H1 (cell line): ENCODE results near the gene INSM2. TPM values are rescaled to one million over a fixed set of nuclear protein-coding genes. Genes with fewer than 3 reads are reported as not detected.

Experiments used
- CTCF ChIA-PET: fragments of 300-600 bp; sonication (Branson Sonifier 250); formaldehyde crosslinking; loops from one replicate; lab custom pipeline; 2021; ENCODE audit not compliant: partially characterized antibody; lab: Charles Lee
- POLR2A ChIA-PET: fragments of 300-600 bp; sonication (Branson Sonifier 250); formaldehyde crosslinking; loops from one replicate; lab custom pipeline; 2021; ENCODE audit warnings: inconsistent platforms; ENCODE audit not compliant: partially characterized antibody; lab: Charles Lee
- DNase-seq, 2 experiments: peaks; one replicate each; pipeline versions ENCODE4 v3.0.0 to v3.0.0-alpha.2; 2010 to 2022; ENCODE audit warnings: low spot score in 2 of 2, low read depth in 1 of 2, mixed read lengths in 1 of 2
- FAIRE-seq: peaks from 2 replicates; lab custom pipeline; 2011; peaks lifted over from hg19 to GRCh38; lab: Jason Lieb, UNC
- H2AFZ ChIP-seq: 2 replicates; pipeline ENCODE4 v1.8.1; 2012; ENCODE audit warnings: low read length, inconsistent platforms
- H2AK5ac ChIP-seq: 2 replicates; pipeline ENCODE4 v1.6.1; 2013; ENCODE audit warnings: low read depth, low read length
- H2BK120ac ChIP-seq: replicated peaks from 2 replicates; pipeline ENCODE3; 2013; ENCODE audit warnings: low read depth, low read length, inconsistent platforms
- H2BK12ac ChIP-seq: 2 replicates; pipeline ENCODE4 v1.6.1; 2013; ENCODE audit warnings: low read depth, low read length
- H2BK15ac ChIP-seq: 2 replicates; pipeline ENCODE4 v1.6.1; 2013; ENCODE audit warnings: low read length
- H2BK20ac ChIP-seq: 2 replicates; pipeline ENCODE4 v1.6.1; 2013; ENCODE audit warnings: low read length
- H2BK5ac ChIP-seq: 2 replicates; pipeline ENCODE4 v1.6.1; 2013; ENCODE audit warnings: low read depth, low read length
- H3K14ac ChIP-seq: 2 replicates; pipeline ENCODE4 v1.6.1; 2013; ENCODE audit warnings: inconsistent platforms; ENCODE audit not compliant: insufficient read length
- H3K18ac ChIP-seq: 2 replicates; pipeline ENCODE4 v1.6.1; 2013; ENCODE audit warnings: low read length; ENCODE audit errors: extremely low read depth
- H3K23ac ChIP-seq: 2 replicates; pipeline ENCODE4 v1.6.1; 2013; ENCODE audit warnings: inconsistent platforms; ENCODE audit not compliant: insufficient read length
- H3K23me2 ChIP-seq: 2 replicates; pipeline ENCODE4 v1.6.1; 2013; ENCODE audit warnings: low read depth, low read length
- H3K27ac ChIP-seq: 2 replicates; pipeline ENCODE4 v1.6.1; 2011; ENCODE audit warnings: low read depth, low read length, inconsistent platforms
- H3K27me3 ChIP-seq, 4 experiments: replicated peaks in 1 of 4; 1 replicate in 1 of 4; 2 replicates in 3 of 4; pipeline versions ENCODE4 v1.6.1 to v1.8.1; 2011 to 2013; ENCODE audit warnings: low read length in 3 of 4, mild to moderate bottlenecking in 3 of 4, inconsistent platforms in 2 of 4, mixed read lengths in 2 of 4, moderate library complexity in 1 of 4; ENCODE audit not compliant: control insufficient read depth in 3 of 4, insufficient read depth in 3 of 4; ENCODE audit errors: extremely low read depth in 1 of 4
- H3K36me3 ChIP-seq, 4 experiments: 2 replicates each; pipeline versions ENCODE4 v1.6.1 to v1.8.1; 2011 to 2013; ENCODE audit warnings: mild to moderate bottlenecking in 4 of 4, low read length in 3 of 4, moderate library complexity in 2 of 4, control low read depth in 1 of 4, inconsistent platforms in 1 of 4; ENCODE audit not compliant: insufficient read depth in 4 of 4, control insufficient read depth in 2 of 4
- H3K4ac ChIP-seq: replicated peaks from 2 replicates; pipeline ENCODE3; 2013; ENCODE audit warnings: low read length, low read depth, mixed read lengths, inconsistent platforms; ENCODE audit not compliant: insufficient read length
- H3K4me1 ChIP-seq, 4 experiments: replicated peaks in 1 of 4; 1 replicate in 1 of 4; 2 replicates in 3 of 4; pipeline versions ENCODE4 v1.6.1 to v1.8.1; 2011 to 2013; ENCODE audit warnings: low read length in 3 of 4, inconsistent platforms in 2 of 4, mixed read lengths in 1 of 4; ENCODE audit not compliant: insufficient read depth in 4 of 4, control insufficient read depth in 3 of 4
- H3K4me2 ChIP-seq, 2 experiments: 2 replicates each; pipeline versions ENCODE4 v1.6.1 to v1.8.1; 2011 to 2013; ENCODE audit warnings: low read depth in 2 of 2, low read length in 2 of 2, control low read depth in 1 of 2, inconsistent platforms in 1 of 2, mild to moderate bottlenecking in 1 of 2; ENCODE audit not compliant: insufficient read depth in 1 of 2
- H3K4me3 ChIP-seq, 4 experiments: fragments of 200-600, 300-600 bp in 1 of 4; sonication (generic), shearing (Covaris generic), sonication (Bioruptor Twin) in 1 of 4; 2 replicates each; pipeline versions ENCODE4 v1.5.1 to v1.8.1; 2011 to 2016; ENCODE audit warnings: low read length in 4 of 4, low read depth in 3 of 4, control low read depth in 2 of 4, inconsistent platforms in 2 of 4, mild to moderate bottlenecking in 2 of 4, mixed read lengths in 1 of 4, moderate library complexity in 1 of 4; ENCODE audit not compliant: insufficient read depth in 2 of 4; ENCODE audit errors: extremely low read depth in 1 of 4
- H3K56ac ChIP-seq: replicated peaks from 2 replicates; pipeline ENCODE3; 2013; ENCODE audit warnings: low read depth, mild to moderate bottlenecking, mixed read lengths, low read length, inconsistent platforms; ENCODE audit not compliant: insufficient read length
- H3K79me1 ChIP-seq: 2 replicates; pipeline ENCODE4 v1.6.1; 2013; ENCODE audit warnings: low read depth, low read length, control low read depth
- H3K79me2 ChIP-seq, 2 experiments: 2 replicates each; pipeline versions ENCODE4 v1.6.1 to v1.8.1; 2012 to 2013; ENCODE audit warnings: low read length in 2 of 2, mild to moderate bottlenecking in 2 of 2, inconsistent platforms in 1 of 2; ENCODE audit not compliant: insufficient read depth in 2 of 2, control insufficient read depth in 1 of 2
- H3K9ac ChIP-seq, 4 experiments: replicated peaks in 1 of 4; 1 replicate in 1 of 4; 2 replicates in 3 of 4; pipeline versions ENCODE4 v1.6.1 to v1.8.1; 2011 to 2013; ENCODE audit warnings: low read depth in 3 of 4, low read length in 3 of 4, control low read depth in 2 of 4, mild to moderate bottlenecking in 2 of 4, moderate library complexity in 2 of 4, inconsistent platforms in 1 of 4; ENCODE audit errors: extremely low read depth in 1 of 4
- H3K9me3 ChIP-seq, 2 experiments: 2 replicates each; pipeline versions ENCODE4 v1.6.1 to v1.8.1; 2012 to 2013; ENCODE audit warnings: mild to moderate bottlenecking in 2 of 2, moderate library complexity in 2 of 2, control low read depth in 1 of 2, inconsistent platforms in 1 of 2, low read depth in 1 of 2, low read length in 1 of 2, mixed read lengths in 1 of 2; ENCODE audit not compliant: insufficient read depth in 2 of 2
- H4K20me1 ChIP-seq, 2 experiments: replicated peaks in 1 of 2; 2 replicates each; pipeline versions ENCODE3 to v1.8.1; 2011 to 2013; ENCODE audit warnings: inconsistent platforms in 2 of 2, low read length in 2 of 2, mild to moderate bottlenecking in 1 of 2; ENCODE audit not compliant: insufficient read depth in 2 of 2, control insufficient read depth in 1 of 2
- H4K5ac ChIP-seq: 2 replicates; pipeline ENCODE4 v1.6.1; 2013; ENCODE audit warnings: low read length, low read depth, mixed read lengths, inconsistent platforms; ENCODE audit not compliant: insufficient read length
- H4K8ac ChIP-seq: 2 replicates; pipeline ENCODE4 v1.8.0; 2013; ENCODE audit warnings: mild to moderate bottlenecking, moderate library complexity, low read length, inconsistent platforms; ENCODE audit not compliant: insufficient read depth; ENCODE audit errors: extremely low read depth
- H4K91ac ChIP-seq: replicated peaks from 2 replicates; pipeline ENCODE3; 2013; ENCODE audit warnings: low read length, mixed read lengths, inconsistent platforms; ENCODE audit not compliant: insufficient read length
- CEBPB ChIP-seq: IDR thresholded peaks from 2 replicates; pipeline ENCODE4 v1.6.1; 2012; ENCODE audit warnings: low read depth, low read length
- EP300 ChIP-seq, 2 experiments: IDR thresholded peaks; 1 replicate in 1 of 2; 2 replicates in 1 of 2; pipeline ENCODE4 v1.6.1; 2011 to 2012; ENCODE audit warnings: low read depth in 2 of 2, low read length in 2 of 2, mild to moderate bottlenecking in 2 of 2, borderline replicate concordance in 1 of 2, inconsistent platforms in 1 of 2, moderate library complexity in 1 of 2
- WGBS, 2 experiments: shearing (Covaris generic) in 1 of 2; methylation state at CpG; one replicate each; pipeline versions ENCODE4 v1.1.6 to v1.1.7; 2013 to 2015; ENCODE audit warnings: low lambda C conversion rate in 2 of 2, mixed read lengths in 2 of 2, inconsistent platforms in 1 of 2, low coverage in 1 of 2, missing lambda C conversion rate in 1 of 2; ENCODE audit not compliant: insufficient replicate concordance in 2 of 2, insufficient coverage in 1 of 2, insufficient read length in 1 of 2; ENCODE audit errors: extremely low coverage in 1 of 2, missing lambda C conversion rate in 1 of 2; 5-methylcytosine and 5-hydroxymethylcytosine counted together
- polyA plus RNA-seq, 7 experiments: library from polyadenylated mRNA; depleted of rRNA in 3 of 7; stranded (reverse) in 5 of 7; unstranded in 2 of 7; fragments of >200 nt in 5 of 7; fragments of 200-250 nt in 2 of 7; gene quantifications; 1 replicate in 5 of 7; 2 replicates in 1 of 7; 4 replicates in 1 of 7; pipeline versions ENCODE4 v1.2.1 to v1.2.3, GENCODE V29; 2011 to 2013; ENCODE audit warnings: missing spikeins in 2 of 7, mixed read lengths in 2 of 7
- total RNA-seq: library from RNA; stranded (reverse); fragmentation: NEBNext Ultra II Directional; extraction: Animal tissue kit (Norgen Biotek cat#: 25700); gene quantifications from 2 replicates; pipeline ENCODE4 v1.2.1, GENCODE V29; 2021

Gene INSM2
- total and polyA plus RNA-seq, 2 of the 8 experiments (the other 6 are each of a cell fraction or from before 2014, with no cell fraction given), result not detected

DNA sequence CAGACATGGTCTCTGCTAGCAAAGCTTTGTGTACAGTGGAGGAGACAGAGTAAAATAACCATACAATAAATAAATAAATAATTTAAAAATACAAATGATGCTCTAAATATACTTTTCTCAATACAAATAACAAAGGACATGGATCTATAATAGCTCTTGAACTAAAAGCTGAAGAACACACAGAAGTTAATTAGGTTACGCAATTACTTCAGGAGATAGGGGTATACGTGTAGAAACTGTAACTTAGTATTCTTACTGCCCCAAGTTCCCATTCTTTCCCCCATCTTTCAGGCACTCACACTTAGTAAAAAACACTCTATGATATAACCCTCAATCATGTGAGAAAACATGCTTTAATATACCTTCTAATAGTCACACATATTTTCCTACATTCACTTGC lies 44.2 kb downstream of the INSM2 start:
- Histone ChIP-seq H2AFZ (no peak overlapping the region), H3K14ac (no peak overlapping the region), H2AK5ac (no peak overlapping the region), H3K4me2 (no peak overlapping the region), H3K4me3 (no peak overlapping the region), H2BK12ac (no peak overlapping the region), H3K79me2 (no peaks in the 10 kb centered on the region), H3K56ac (no peak overlapping the region), H3K23me2 (no peaks in the 10 kb centered on the region), H3K23ac (no peak overlapping the region), H3K36me3 (no peaks in the 10 kb centered on the region), H3K27me3 (no peaks in the 10 kb centered on the region), H4K91ac (no peak overlapping the region), H3K9ac (no peak overlapping the region), H3K18ac (no peak overlapping the region), H3K4ac (no peak overlapping the region), H3K9me3 (no peaks in the 10 kb centered on the region), H4K20me1 (no peaks in the 10 kb centered on the region), H2BK20ac (no peak overlapping the region), H2BK120ac (no peak overlapping the region), H3K4me1 (no peaks in the 10 kb centered on the region), H2BK5ac (no peak overlapping the region), H2BK15ac (no peak overlapping the region), H3K79me1 (no peaks in the 10 kb centered on the region), H3K27ac (no peak overlapping the region), H4K5ac (no peak overlapping the region), H4K8ac (no peak overlapping the region)
- no peak for DNase-seq
- ChIA-PET POLR2A (interaction anchor here (0.6 kb wide), 1 partner anchor 117 kb away, joined by 3 read pairs; no protein-coding TSS in a partner anchor), CTCF (interaction anchor here (0.5 kb wide), 1 partner anchor 689 kb away, joined by 4 read pairs; no protein-coding TSS in a partner anchor)
- 96% methylated on average over 2 of the region's 2 CpGs; no CpG with 5 or more reads in 1 of the 2 experiments for WGBS, 2 experiments
- TF ChIP-seq CEBPB, result peak; percentile 61; the same call in 1 of the 2 replicates
- no peak for TF ChIP-seq EP300 (IDR thresholded peaks at IDR 0.05; ENCODE audit: borderline replicate concordance in 1 of 2, low read depth in 2 of 2, low read length in 2 of 2)
- no peak for FAIRE-seq
